HCT116 (cell line): ENCODE results near the gene UBXN2A. TPM values are rescaled to one million over a fixed set of nuclear protein-coding genes. Genes with fewer than 3 reads are reported as not detected.
"Not testable (repeated sequence)": the region's sequence is repeated elsewhere in the genome, so short reads cannot be mapped to it uniquely, and the experiment has no call there.

Source experiments
- ATAC-seq: fragments of 200-7000 bp; cut with Tn5 transposase; 2 replicates; pipeline ENCODE4 v1.9.1; 2020; ENCODE audit warnings: mild to moderate bottlenecking, moderate library complexity
- BruUV-seq: library from RNA; stranded (reverse); fragments of 400-500 nt; replicated peaks from 2 replicates; lab custom pipeline; 2021; lab: Mats Ljungman, UMichigan
- CTCF ChIA-PET: fragments of 300-600 bp; sonication (Branson Sonifier 250); formaldehyde crosslinking; loops from one replicate; lab custom pipeline; 2021; ENCODE audit warnings: antibody characterized with exemption; lab: Charles Lee
- POLR2A ChIA-PET: fragments of 300-600, 350-600 bp; sonication (Branson Sonifier 250); formaldehyde crosslinking; loops from one replicate; lab custom pipeline; 2021; ENCODE audit warnings: antibody characterized with exemption; lab: Charles Lee
- RAD21 ChIA-PET, 2 experiments: fragments of 300-600 bp; sonication (Branson Sonifier 250); formaldehyde crosslinking; loops; one replicate each; lab custom pipeline; 2023; ENCODE audit warnings: low total read pairs in 2 of 2; ENCODE audit not compliant: uncharacterized antibody in 2 of 2, unreplicated experiment in 2 of 2, low non-redundant PET in 1 of 2; lab: Charles Lee
- DNase-seq: peaks from one replicate; pipeline ENCODE4 v3.0.0-alpha.2; 2010; ENCODE audit warnings: low read depth, low spot score
- H2AFZ ChIP-seq: fragments of 200-600 bp; shearing (Covaris generic), sonication (generic); 2 replicates; pipeline ENCODE4 v1.6.1; 2017; ENCODE audit warnings: low read depth, mixed run types, mixed read lengths, antibody characterized with exemption, low read length; ENCODE audit not compliant: poor library complexity, severe bottlenecking
- H3K27ac ChIP-seq: 2 replicates; pipeline ENCODE4 v1.5.1; 2012; ENCODE audit warnings: low read depth, low read length
- H3K27me3 ChIP-seq: fragments of 200-600 bp; sonication (generic); 2 replicates; pipeline ENCODE4 v1.6.1; 2016; ENCODE audit warnings: mixed run types, low read length, mixed read lengths; ENCODE audit not compliant: insufficient read depth
- H3K36me3 ChIP-seq, 2 experiments: fragments of 200-500 bp in 1 of 2; fragments of 200-600 bp in 1 of 2; sonication (Bioruptor generic) in 1 of 2; sonication (generic) in 1 of 2; 2 replicates each; pipeline versions ENCODE4 v1.5.1 to v1.6.1; 2014 to 2016; ENCODE audit warnings: low read length in 2 of 2, inconsistent platforms in 1 of 2, mixed read lengths in 1 of 2, mixed run types in 1 of 2; ENCODE audit not compliant: insufficient read depth in 2 of 2, control insufficient read depth in 1 of 2
- H3K4me1 ChIP-seq, 2 experiments: fragments of 200-600 bp in 1 of 2; sonication (generic) in 1 of 2; 2 replicates each; pipeline versions ENCODE4 v1.5.1 to v1.6.1; 2012 to 2017; ENCODE audit warnings: low read length in 2 of 2, inconsistent platforms in 1 of 2, mild to moderate bottlenecking in 1 of 2, mixed read lengths in 1 of 2, mixed run types in 1 of 2, moderate library complexity in 1 of 2; ENCODE audit not compliant: insufficient read depth in 2 of 2, control insufficient read depth in 1 of 2
- H3K4me2 ChIP-seq: fragments of 200-600 bp; sonication (generic); 2 replicates; pipeline ENCODE4 v1.6.1; 2017; ENCODE audit warnings: mixed run types, low read length, mixed read lengths
- H3K4me3 ChIP-seq, 2 experiments: fragments of 200-600 bp in 1 of 2; sonication (generic) in 1 of 2; replicated peaks in 1 of 2; 2 replicates each; pipeline ENCODE4 v1.5.1; 2011 to 2016; ENCODE audit warnings: low read length in 2 of 2, control low read depth in 1 of 2, low read depth in 1 of 2, mild to moderate bottlenecking in 1 of 2, mixed read lengths in 1 of 2, mixed run types in 1 of 2
- H3K79me2 ChIP-seq: fragments of 200-600 bp; sonication (generic); 2 replicates; pipeline ENCODE4 v1.6.1; 2017; ENCODE audit warnings: mild to moderate bottlenecking, mixed run types, low read length, moderate library complexity, mixed read lengths; ENCODE audit not compliant: insufficient read depth
- H3K9ac ChIP-seq: fragments of 200-600 bp; sonication (generic); 2 replicates; pipeline ENCODE4 v1.6.1; 2016; ENCODE audit warnings: low read length, mixed read lengths
- H3K9me2 ChIP-seq: fragments of 200-600 bp; sonication (generic), shearing (Covaris generic); 2 replicates; pipeline ENCODE4 v1.6.1; 2017; ENCODE audit warnings: mixed run types, mild to moderate bottlenecking, moderate library complexity; ENCODE audit not compliant: insufficient read depth
- H3K9me3 ChIP-seq, 2 experiments: fragments of 200-500 bp in 1 of 2; fragments of 200-600 bp in 1 of 2; sonication (Bioruptor generic) in 1 of 2; sonication (generic) in 1 of 2; 2 replicates each; pipeline ENCODE4 v1.6.1; 2014 to 2017; ENCODE audit warnings: low read length in 2 of 2, mixed read lengths in 2 of 2, inconsistent platforms in 1 of 2, low read depth in 1 of 2, mild to moderate bottlenecking in 1 of 2, mixed run types in 1 of 2, moderate library complexity in 1 of 2; ENCODE audit not compliant: control insufficient read depth in 1 of 2, insufficient read depth in 1 of 2
- H4K20me1 ChIP-seq: fragments of 200-600 bp; sonication (generic), shearing (Covaris generic); 2 replicates; pipeline ENCODE4 v1.6.1; 2017; ENCODE audit warnings: mixed run types, mild to moderate bottlenecking, moderate library complexity; ENCODE audit not compliant: insufficient read depth
- CBX3 ChIP-seq: IDR thresholded peaks from 2 replicates; pipeline ENCODE4 v1.6.1; 2012; ENCODE audit warnings: low read depth
- EZH2 ChIP-seq: fragments of 200-600 bp; sonication (generic); IDR thresholded peaks from 2 replicates; pipeline ENCODE4 v1.6.1; 2017; ENCODE audit warnings: antibody characterized with exemption, mixed run types
- EZH2phosphoT487 ChIP-seq: fragments of 200-600 bp; IDR thresholded peaks from 2 replicates; pipeline ENCODE4 v1.6.1; 2018; ENCODE audit warnings: antibody characterized with exemption, borderline replicate concordance
- MAX ChIP-seq: IDR thresholded peaks from 2 replicates; pipeline ENCODE4 v1.6.1; 2012
- POLR2A ChIP-seq: IDR thresholded peaks from 2 replicates; pipeline ENCODE4 v1.7.0; 2011; ENCODE audit warnings: borderline replicate concordance; ENCODE audit not compliant: insufficient read depth, insufficient read length; ENCODE audit errors: extremely low read depth
- RAD21 ChIP-seq: IDR thresholded peaks from 2 replicates; pipeline ENCODE4 v1.6.1; 2012; ENCODE audit warnings: low read depth, mild to moderate bottlenecking
- REST ChIP-seq: IDR thresholded peaks from 2 replicates; pipeline ENCODE4 v1.6.1; 2012; ENCODE audit warnings: low read depth
- SIN3A ChIP-seq: IDR thresholded peaks from 2 replicates; pipeline ENCODE4 v1.6.1; 2012; ENCODE audit warnings: low read depth
- SP1 ChIP-seq: IDR thresholded peaks from 2 replicates; pipeline ENCODE4 v1.6.1; 2012; ENCODE audit warnings: low read depth
- SRF ChIP-seq: IDR thresholded peaks from 2 replicates; pipeline ENCODE4 v1.6.1; 2012; ENCODE audit warnings: low read depth
- ZFX ChIP-seq: fragments of 450-650 bp; IDR thresholded peaks from 2 replicates; pipeline ENCODE4 v1.6.1; 2017
- intact Hi-C: fragments of 100-400 bp; cut with micrococcal nuclease; formaldehyde crosslinking; loops from 2 replicates; pipeline ENCODE4 v1.10.0; 2022
- total RNA-seq: library from RNA; stranded (reverse); gene quantifications from one replicate; pipeline ENCODE4 v1.2.1, GENCODE V29; 2021; ENCODE audit not compliant: unreplicated experiment
- TF ChIP-seq, protein P1 (sequence below), 3 experiments: fragments of 200-600 bp in 1 of 3; sonication (generic) in 1 of 3; IDR thresholded peaks in 2 of 3; conservative IDR thresholded peaks in 1 of 3; 2 replicates each; pipeline ENCODE4 v1.5.1; 2012 to 2017; ENCODE audit warnings: low read depth in 2 of 3, low read length in 2 of 3, antibody characterized with exemption in 1 of 3, borderline replicate concordance in 1 of 3, control low read depth in 1 of 3, mild to moderate bottlenecking in 1 of 3, mixed read lengths in 1 of 3, mixed run types in 1 of 3, moderate library complexity in 1 of 3; ENCODE audit not compliant: insufficient read depth in 1 of 3
- TF ChIP-seq, protein P2 (sequence below): IDR thresholded peaks from 2 replicates; pipeline ENCODE4 v1.6.1; 2011; ENCODE audit warnings: mild to moderate bottlenecking, low read length, moderate library complexity; ENCODE audit not compliant: insufficient replicate concordance; ENCODE audit errors: extremely low read depth
- TF ChIP-seq, protein P3 (sequence below): IDR thresholded peaks from 2 replicates; pipeline ENCODE4 v1.6.1; 2012

Gene UBXN2A
- total RNA-seq, 1 experiment from 2014 or later = 14.1 TPM

DNA sequence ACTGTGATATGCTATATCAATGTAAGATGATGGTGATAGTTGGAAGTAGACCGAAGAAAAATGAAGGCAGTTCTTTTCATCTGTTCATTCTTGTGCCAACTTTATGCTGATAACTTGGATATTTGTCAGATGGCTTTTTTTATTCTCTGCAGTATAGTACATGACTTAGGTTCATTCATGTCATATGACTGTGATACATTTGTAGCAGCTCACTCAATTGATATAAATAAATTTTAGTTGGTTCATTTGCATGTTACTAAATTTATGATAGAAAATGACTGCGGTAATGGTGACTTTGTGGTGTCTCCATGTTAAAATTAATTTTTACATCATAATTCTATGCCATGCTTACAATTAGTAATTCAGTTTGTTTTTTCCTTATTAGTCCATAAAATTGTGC is 7.1 kb downstream of the UBXN2A start:
- Histone ChIP-seq H3K9me2 (no peaks in the 10 kb centered on the region), H3K9me3 (no peaks in the 10 kb centered on the region), H2AFZ (no peak overlapping the region), H3K36me3 (no peaks in the 10 kb centered on the region), H3K4me1 (peaks cover 0 to 28% of the 10 kb centered on the region in 2 experiments; a peak in 2 of 4 replicates), H3K79me2 (peaks cover 57% of the 10 kb centered on the region), H3K27ac (no peak overlapping the region), H3K27me3 (no peaks in the 10 kb centered on the region), H3K4me2 (no peak overlapping the region), H3K9ac (no peak overlapping the region), H4K20me1 (no peaks in the 10 kb centered on the region), H3K4me3 (no peak overlapping the region)
- DNase-seq = no peak
- no TSS peak for BruUV-seq
- CTCF ChIA-PET = no interaction called here
- POLR2A ChIA-PET = no interaction called here
- intact Hi-C loops = no loop called here
- RAD21 ChIA-PET = no interaction called here
- no peak for ATAC-seq
- TF ChIP-seq REST (no peak), MAX (no peak), SP1 (no peak), SIN3A (no peak), POLR2A (no peak), EZH2 (no peak), SRF (no peak), ZFX (no peak), RAD21 (no peak), EZH2phosphoT487 (no peak), CBX3 (no peak)
- TF ChIP-seq, protein P1, sequence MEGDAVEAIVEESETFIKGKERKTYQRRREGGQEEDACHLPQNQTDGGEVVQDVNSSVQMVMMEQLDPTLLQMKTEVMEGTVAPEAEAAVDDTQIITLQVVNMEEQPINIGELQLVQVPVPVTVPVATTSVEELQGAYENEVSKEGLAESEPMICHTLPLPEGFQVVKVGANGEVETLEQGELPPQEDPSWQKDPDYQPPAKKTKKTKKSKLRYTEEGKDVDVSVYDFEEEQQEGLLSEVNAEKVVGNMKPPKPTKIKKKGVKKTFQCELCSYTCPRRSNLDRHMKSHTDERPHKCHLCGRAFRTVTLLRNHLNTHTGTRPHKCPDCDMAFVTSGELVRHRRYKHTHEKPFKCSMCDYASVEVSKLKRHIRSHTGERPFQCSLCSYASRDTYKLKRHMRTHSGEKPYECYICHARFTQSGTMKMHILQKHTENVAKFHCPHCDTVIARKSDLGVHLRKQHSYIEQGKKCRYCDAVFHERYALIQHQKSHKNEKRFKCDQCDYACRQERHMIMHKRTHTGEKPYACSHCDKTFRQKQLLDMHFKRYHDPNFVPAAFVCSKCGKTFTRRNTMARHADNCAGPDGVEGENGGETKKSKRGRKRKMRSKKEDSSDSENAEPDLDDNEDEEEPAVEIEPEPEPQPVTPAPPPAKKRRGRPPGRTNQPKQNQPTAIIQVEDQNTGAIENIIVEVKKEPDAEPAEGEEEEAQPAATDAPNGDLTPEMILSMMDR (IDR thresholded peaks at IDR 0.05 in 2 of 3, conservative IDR thresholded peaks at IDR 0.05 in 1 of 3; ENCODE audit: borderline replicate concordance in 1 of 3, insufficient read depth in 1 of 3, low read depth in 2 of 3, low read length in 2 of 3) = no peak
- TF ChIP-seq, protein P2, sequence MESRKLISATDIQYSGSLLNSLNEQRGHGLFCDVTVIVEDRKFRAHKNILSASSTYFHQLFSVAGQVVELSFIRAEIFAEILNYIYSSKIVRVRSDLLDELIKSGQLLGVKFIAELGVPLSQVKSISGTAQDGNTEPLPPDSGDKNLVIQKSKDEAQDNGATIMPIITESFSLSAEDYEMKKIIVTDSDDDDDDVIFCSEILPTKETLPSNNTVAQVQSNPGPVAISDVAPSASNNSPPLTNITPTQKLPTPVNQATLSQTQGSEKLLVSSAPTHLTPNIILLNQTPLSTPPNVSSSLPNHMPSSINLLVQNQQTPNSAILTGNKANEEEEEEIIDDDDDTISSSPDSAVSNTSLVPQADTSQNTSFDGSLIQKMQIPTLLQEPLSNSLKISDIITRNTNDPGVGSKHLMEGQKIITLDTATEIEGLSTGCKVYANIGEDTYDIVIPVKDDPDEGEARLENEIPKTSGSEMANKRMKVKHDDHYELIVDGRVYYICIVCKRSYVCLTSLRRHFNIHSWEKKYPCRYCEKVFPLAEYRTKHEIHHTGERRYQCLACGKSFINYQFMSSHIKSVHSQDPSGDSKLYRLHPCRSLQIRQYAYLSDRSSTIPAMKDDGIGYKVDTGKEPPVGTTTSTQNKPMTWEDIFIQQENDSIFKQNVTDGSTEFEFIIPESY = no peak
- TF ChIP-seq, protein P3, sequence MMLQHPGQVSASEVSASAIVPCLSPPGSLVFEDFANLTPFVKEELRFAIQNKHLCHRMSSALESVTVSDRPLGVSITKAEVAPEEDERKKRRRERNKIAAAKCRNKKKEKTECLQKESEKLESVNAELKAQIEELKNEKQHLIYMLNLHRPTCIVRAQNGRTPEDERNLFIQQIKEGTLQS = no peak

- H3K79me2 ChIP-seq = peaks cover 57% of the 10 kb centered on the region
- H3K9ac ChIP-seq, BruUV-seq, H3K27ac ChIP-seq, H3K27me3 ChIP-seq, H3K36me3 ChIP-seq, H3K4me2 ChIP-seq, RAD21 ChIA-PET, H3K9me3 ChIP-seq, DNase-seq, H2AFZ ChIP-seq, ATAC-seq, H3K4me3 ChIP-seq, intact Hi-C loops, H3K9me2 ChIP-seq, H4K20me1 ChIP-seq: not testable (repeated sequence)
- CTCF ChIA-PET = interaction anchor here (2.1 kb wide), 1 partner anchor 26 kb away, joined by 5 read pairs; the partner anchor contains the start of gene ATAD2B
- POLR2A ChIA-PET = interaction anchor here (0.6 to 2.9 kb wide), 2 partner anchors 25 to 93 kb away, joined by 4 to 7 read pairs; partner anchors contain the start of gene ATAD2B
- H3K4me1 ChIP-seq = peaks cover 0 to 12% of the 10 kb centered on the region in 2 experiments; a peak in 2 of 4 replicates
Measured at GRCh38 chr2:23952558-23952957, 12.3 kb downstream of the UBXN2A start.
